TTC549 (cell line): Measurements from ENCODE around the gene CAPN15.
"Not testable (repeated sequence)": the region's sequence is repeated elsewhere in the genome, so short reads cannot be mapped to it uniquely, and the experiment has no call there.

Source experiments
- FAIRE-seq: peaks from 2 replicates; lab custom pipeline; 2012; peaks lifted over from hg19 to GRCh38; lab: Jason Lieb, UNC

Gene CAPN15

GRCh38 chr16:527015-527903 lies at the start of gene CAPN15:
TSS of gene CAPN15 (plus strand) at chr16:527712. CDS start at chr16:546839, 19,127 bp downstream.
- FAIRE-seq: no peak

DNA sequence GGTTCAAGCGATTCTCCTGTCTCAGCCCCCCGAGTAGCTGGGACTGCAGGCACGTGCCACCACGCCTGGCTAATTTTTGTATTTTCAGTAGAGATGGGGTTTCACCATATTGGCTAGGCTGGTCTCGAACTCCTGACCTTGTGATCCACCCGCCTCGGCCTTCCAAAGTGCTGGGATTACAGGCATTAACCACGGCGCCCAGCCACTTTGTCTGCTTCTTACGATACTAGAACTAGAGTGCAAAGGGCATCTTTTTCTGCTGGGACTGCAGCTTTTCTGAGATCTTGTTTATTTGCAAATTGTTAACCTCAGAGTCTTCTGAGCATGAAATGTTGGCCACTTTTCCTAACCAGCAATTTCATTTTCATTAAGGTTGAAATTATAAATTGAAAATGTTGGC lies 49.2 kb upstream of the CAPN15 start:
- FAIRE-seq: not testable (repeated sequence)

DNA sequence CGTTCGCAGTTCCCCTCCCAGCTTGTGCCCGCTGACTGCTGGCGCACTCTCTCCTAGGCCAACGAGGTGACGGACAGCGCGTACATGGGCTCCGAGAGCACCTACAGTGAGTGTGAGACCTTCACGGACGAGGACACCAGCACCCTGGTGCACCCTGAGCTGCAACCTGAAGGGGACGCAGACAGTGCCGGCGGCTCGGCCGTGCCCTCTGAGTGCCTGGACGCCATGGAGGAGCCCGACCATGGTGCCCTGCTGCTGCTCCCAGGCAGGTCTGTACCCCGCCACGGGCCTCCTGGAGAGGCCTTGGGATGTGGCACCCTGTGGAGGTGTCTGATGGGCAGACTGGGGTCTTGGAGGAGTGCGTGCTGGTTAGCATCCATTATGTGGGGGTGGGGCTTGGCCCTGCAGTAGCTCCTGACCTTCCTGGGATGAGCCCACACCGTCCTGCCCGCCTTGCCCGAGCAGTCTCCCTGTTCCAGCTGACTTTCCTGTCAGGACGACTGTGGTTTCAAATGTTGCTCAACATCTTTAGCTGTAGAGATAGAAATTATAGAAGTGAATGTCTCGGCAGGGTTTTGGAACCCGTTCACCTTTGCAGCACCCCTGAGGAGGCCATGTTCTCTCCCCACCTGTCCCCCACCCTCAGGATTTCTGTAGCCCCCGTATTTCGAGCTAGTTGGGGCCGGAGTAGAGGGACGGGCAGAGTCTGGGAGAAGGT lies 44.9 kb upstream of the CAPN15 start:
- no peak for FAIRE-seq

GRCh38 chr16:483341-484075 lies 44.0 kb upstream of the CAPN15 start:
- FAIRE-seq: no peak

GRCh38 chr16:489606-490005 lies 37.9 kb upstream of the CAPN15 start:
- FAIRE-seq: no peak

DNA sequence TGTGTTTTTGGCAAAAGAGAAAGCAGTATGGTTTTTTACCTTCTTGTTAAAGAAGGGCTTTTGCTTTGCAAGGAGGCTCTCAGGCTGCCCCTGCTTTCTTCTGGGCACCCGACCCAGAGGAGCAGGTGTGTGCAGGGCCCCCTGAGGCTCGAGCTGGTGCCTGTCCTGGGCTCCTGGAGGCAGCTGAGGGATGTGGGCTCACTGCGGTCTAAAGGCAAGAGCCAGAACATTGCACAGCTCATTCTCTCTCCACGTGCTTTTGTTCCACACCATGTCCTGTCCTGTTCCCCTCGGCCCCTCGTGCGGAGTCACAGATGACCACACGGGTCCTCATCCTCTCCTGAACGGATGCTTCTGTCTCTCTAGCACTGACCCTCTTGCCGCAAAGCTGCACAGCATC lies 36.7 kb upstream of the CAPN15 start:
- FAIRE-seq: no peak

- no peak for FAIRE-seq
These were observed 36.1 kb upstream of the CAPN15 start for GRCh38 chr16:491220-491919.

GRCh38 chr16:492211-492875 lies 35.2 kb upstream of the CAPN15 start:
- FAIRE-seq: no peak

- FAIRE-seq: not testable (repeated sequence)
These were observed 32.8 kb upstream of the CAPN15 start for GRCh38 chr16:494676-495075.

DNA sequence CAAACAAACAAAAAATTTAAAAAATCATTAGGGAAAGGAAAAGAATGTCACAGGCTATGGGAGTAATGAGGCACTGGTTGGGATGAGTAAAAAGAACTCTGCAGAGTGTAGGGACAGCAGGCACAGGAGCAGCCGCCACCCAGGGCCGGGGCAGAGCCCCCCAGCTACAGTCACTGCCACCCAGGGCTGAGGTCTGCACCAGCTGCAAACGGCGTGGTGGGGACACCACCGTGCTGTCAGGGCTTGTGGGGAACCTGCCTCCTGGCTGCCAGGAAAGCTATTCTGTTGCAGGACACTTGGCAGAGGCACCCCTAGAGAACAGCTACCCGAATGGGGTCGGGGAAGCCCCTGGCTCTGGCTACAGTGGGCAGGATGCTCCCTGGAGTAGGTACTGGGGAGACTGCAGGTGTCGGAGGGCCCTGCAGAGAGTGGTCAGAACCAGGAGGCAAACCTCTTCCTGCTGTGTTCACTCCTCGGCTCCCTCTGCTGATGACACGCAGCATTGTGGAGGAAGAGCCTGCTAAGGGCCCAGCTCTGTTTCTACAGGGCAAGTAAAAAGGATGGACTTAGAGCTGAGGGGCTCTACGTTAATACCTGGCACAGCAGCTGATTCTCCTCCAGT lies 32.3 kb upstream of the CAPN15 start:
- FAIRE-seq: no peak

DNA sequence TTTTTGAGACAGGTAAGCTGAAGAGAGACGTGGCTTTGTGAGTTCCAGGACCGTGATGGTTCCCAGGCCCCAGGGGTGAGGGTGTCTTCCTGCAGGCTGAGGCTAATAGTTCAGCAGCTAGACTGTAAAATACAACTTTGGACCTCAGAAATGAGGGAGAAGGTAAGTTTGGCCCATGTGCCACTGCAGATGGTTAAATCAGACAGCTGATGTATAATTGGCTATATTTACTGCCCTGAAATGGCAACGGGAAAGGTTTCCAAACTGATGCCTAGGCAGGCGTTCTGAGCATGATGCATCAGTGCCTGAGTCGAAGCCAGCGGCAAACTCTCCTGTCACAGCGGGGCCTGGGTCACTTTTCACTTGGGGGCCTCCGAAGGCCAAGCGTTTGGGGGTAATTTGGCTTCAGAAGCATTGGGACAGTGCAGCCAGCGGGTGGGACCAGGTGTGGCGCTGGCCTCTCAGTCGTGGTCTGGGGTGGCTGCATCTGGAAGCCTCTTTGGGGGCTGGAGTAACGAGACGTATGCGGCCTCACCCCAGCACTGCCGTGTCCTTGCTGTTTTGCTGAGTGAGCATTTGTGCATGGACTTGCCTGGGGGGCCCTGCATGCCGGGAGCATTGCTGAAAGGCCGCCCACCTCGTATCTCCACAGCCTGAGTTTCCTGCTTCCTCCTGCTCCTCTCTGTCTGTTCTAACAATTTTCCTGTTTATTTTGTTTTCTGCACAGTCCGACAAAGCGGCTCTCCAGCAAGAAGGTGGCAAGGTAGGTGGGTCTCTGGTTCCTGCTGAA lies 31.2 kb upstream of the CAPN15 start:
- FAIRE-seq: no peak

DNA sequence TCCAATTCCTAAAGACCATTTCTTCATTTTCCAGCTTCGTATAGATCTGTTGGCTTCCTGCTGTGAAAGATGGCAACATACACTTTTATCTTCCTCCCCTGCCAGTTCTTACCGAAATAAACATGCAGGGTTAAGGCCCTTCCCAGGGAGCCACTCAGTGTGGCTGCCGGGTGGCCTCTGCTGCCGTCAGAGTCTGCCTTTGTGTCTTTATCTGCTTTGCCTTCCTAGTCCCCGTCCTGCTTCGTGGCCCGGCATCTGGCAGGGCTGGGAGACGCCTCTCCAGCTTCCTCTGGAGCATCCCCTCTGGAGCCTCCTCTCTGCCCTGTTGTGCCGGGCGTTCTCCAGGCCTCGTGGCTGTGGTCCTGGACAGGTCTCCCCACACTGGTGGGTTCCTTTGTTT lies 30.3 kb upstream of the CAPN15 start:
- FAIRE-seq: no peak

DNA sequence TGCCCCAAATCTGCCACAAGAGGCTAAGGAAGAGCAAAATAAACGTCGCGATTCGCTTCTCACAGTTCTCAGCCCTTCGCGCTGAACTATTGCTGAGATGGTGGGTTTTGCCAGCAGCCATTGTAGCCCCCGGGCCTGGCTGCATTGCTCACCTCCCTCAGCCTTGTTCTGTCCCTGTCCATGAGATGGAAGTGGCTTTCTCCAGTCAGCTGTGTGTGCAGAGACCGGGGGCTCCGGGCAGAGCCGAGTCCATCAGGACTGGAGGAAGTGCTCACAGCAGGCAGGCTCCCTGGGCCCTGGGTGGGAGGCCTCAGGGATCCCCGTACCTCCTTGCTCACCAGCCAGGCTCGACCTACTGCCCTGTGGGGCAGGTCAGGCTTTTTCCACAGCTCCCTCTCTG lies 27.6 kb upstream of the CAPN15 start:
- FAIRE-seq: no peak

DNA sequence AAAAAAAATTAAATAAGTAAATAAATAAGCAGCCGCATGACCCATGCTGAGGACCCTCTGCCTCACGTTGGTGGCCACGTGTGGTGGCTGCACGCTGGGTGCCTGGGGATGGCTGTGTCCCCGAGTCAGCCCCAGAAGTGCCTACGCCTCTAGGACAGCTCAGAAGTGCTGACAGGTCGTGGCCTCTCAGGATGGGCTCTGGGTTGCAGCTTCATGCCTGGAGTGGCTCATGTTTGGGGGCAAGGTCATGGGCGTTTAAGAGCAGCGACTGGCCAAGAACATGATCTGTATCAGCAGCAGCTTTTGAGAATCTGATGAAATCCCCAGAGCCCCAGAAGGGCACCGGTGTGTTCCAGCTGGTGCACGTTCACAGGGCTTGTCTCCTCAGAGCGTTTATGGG lies 26.8 kb upstream of the CAPN15 start:
- no peak for FAIRE-seq

- FAIRE-seq: no peak
These were observed 25.2 kb upstream of the CAPN15 start for GRCh38 chr16:502179-502943.

DNA sequence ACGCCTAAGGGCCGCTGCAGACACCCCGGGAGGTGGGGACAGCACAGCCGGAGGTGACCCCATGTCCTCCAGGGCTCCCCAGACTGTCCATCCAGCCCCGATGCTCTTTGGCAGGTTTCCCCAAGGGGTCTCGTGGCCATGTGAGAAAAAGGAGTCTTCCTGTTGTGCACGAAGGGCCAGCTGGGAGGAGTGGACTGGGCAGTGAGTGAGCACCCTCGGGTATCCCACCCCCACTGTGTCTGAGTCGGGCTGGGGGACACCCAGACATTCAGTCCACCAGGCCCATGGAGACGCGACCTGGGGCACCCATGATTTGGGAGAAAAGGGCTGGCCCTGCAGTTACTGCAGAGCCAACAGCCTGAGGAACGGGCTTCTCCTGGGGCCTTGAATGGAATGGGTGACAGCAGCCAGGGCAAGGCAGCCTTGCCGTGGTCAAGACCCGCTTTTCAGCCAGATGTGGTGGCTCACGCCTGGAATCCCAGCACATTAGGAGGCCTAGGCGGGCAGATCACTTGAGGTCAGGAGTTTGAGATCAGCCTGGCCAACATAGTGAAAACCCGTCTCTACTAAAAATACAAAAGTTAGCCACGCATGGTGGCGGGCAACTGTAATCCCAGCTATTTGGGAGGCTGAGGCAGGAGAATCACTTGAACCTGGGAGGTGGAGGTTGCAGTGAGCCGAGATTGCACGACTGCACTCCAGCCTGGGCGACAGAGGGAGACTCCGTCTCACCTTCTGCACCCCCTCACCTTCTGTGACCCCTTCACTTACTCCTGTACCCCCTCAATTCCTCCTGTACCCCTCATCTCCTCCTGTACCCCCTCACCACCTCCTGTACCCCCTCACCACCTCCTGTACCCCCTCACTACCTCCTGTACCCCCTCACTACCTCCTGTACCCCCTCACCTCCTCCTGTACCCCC lies 24.1 kb upstream of the CAPN15 start:
- no peak for FAIRE-seq

DNA sequence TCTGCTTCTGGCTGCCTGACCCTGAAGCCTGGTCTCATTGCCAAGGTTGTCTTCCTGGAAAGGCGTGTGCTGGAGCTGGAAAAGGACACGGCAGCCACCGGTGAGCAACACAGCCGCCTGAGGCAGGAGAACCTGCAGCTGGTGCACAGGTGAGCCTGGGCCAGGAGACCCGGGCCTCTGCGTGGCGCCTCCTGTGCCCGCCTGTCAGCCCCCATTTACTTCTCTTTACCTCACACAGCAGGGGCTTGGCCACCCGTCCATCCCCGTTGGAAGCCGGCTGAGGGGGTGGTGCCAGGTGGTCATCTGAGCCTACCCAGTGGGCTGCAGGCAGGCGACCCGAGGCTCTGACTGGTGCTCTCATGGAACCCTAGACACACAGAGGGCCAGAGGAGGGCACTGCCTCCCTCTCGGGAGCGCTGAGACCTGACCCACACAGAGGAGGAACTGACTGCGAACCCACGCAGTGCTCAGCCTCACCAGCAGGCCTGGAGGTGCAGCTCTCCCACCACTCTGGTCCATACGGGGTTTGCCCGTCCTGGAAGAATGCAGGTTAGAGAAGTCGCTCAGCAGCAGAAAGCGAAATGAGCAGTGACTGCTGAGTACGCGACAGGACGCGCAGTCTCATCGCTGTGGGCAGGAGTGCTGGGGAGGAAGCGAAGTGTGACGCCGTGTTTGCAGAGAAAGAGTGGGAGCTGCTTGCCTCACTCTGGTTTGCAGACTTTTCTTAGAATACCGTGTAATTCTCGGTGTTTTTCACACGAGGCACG lies 21.9 kb upstream of the CAPN15 start:
- no peak for FAIRE-seq

GRCh38 chr16:506246-506546 lies 21.3 kb upstream of the CAPN15 start:
- no peak for FAIRE-seq
